Suprapubic skin (tissue), 4 donors: ENCODE data around the gene RPS26. TPM values are rescaled to one million over a fixed set of nuclear protein-coding genes. Genes with fewer than 3 reads are reported as not detected.
A peak's percentile ranks its signal among the peaks of the same experiment; 100 is the strongest.
"Not testable (repeated sequence)": the region's sequence is repeated elsewhere in the genome, so short reads cannot be mapped to it uniquely, and the experiment has no call there.

Experiments
- DNase-seq, 2 donors: peaks; one replicate each; pipeline ENCODE4 v3.0.0-alpha.2; 2019; ENCODE audit warnings: low spot score in 2 of 2
- H3K27ac ChIP-seq: fragments of 200-600 bp; sonication (generic); one replicate; pipeline ENCODE4 v1.5.1; 2019
- H3K27me3 ChIP-seq: fragments of 200-600 bp; sonication (generic); one replicate; pipeline ENCODE4 v1.5.1; 2019
- H3K36me3 ChIP-seq: fragments of 200-600 bp; sonication (generic); one replicate; pipeline ENCODE4 v1.5.1; 2019
- H3K4me1 ChIP-seq: fragments of 200-600 bp; sonication (generic); one replicate; pipeline ENCODE4 v1.5.1; 2019
- H3K4me3 ChIP-seq: fragments of 200-600 bp; sonication (generic); one replicate; pipeline ENCODE4 v1.5.1; 2019; ENCODE audit warnings: mild to moderate bottlenecking
- H3K9me3 ChIP-seq: fragments of 200-600 bp; sonication (generic); one replicate; pipeline ENCODE4 v1.5.1; 2019
- CTCF ChIP-seq, 2 donors: fragments of 200-600 bp in 1 of 2; fragments of 450-650 bp in 1 of 2; sonication (generic) in 1 of 2; IDR thresholded peaks; one replicate each; pipeline ENCODE4 v1.5.1; 2016 to 2019; ENCODE audit warnings: antibody characterized with exemption in 2 of 2, mild to moderate bottlenecking in 1 of 2, moderate library complexity in 1 of 2
- EP300 ChIP-seq: sonication (generic); formaldehyde crosslinking; IDR thresholded peaks from one replicate; pipeline ENCODE4 v1.6.1; 2017; ENCODE audit warnings: antibody characterized with exemption
- POLR2A ChIP-seq, 2 donors: fragments of 450-650 bp; IDR thresholded peaks; one replicate each; pipeline ENCODE4 v1.6.1; 2017; ENCODE audit warnings: antibody characterized with exemption in 2 of 2, mild to moderate bottlenecking in 2 of 2, moderate library complexity in 2 of 2
- POLR2AphosphoS5 ChIP-seq, 3 donors: sonication (generic); formaldehyde crosslinking; IDR thresholded peaks; one replicate each; pipeline ENCODE4 v1.6.1; 2017; ENCODE audit warnings: antibody characterized with exemption in 3 of 3
- WGBS: methylation state at CpG from one replicate; pipeline ENCODE4 v1.1.5; 2018; 5-methylcytosine and 5-hydroxymethylcytosine counted together
- total RNA-seq, 4 donors: library from RNA; depleted of rRNA; stranded (reverse); fragments of >200 nt; gene quantifications; one replicate each; pipeline ENCODE4 v1.1.0, GENCODE V29; 2016

The RPS26 gene
- total RNA-seq, 4 donors from 2014 or later, result 600 to 3,046 (median 910) TPM

GRCh38 chr12:56037161-56037560 is 4.6 kb upstream of the RPS26 start:
- Histone ChIP-seq H3K4me3 (no peak overlapping the region), H3K4me1 (peaks cover 8% of the 10 kb centered on the region), H3K36me3 (peaks cover 33% of the 10 kb centered on the region), H3K9me3 (no peaks in the 10 kb centered on the region), H3K27ac (no peak overlapping the region), H3K27me3 (no peaks in the 10 kb centered on the region)
- 75% methylated on average over 2 of the region's 2 CpGs for WGBS
- TF ChIP-seq CTCF (IDR thresholded peaks at IDR 0.05) (no peak), EP300 (no peak), POLR2AphosphoS5 (IDR thresholded peaks at IDR 0.05) (no peak), POLR2A (IDR thresholded peaks at IDR 0.05) (no peak)
- no peak for DNase-seq

GRCh38 chr12:56038022-56038655 is 3.6 kb upstream of the RPS26 start:
- DNase-seq, result no peak
- no peak overlapping the region for H3K4me3 ChIP-seq
- no peaks in the 10 kb centered on the region for H3K27me3 ChIP-seq
- no peak overlapping the region for H3K27ac ChIP-seq
- H3K4me1 ChIP-seq, result peaks cover 16% of the 10 kb centered on the region
- peaks cover 25% of the 10 kb centered on the region for H3K36me3 ChIP-seq
- no peaks in the 10 kb centered on the region for H3K9me3 ChIP-seq
- 61% methylated on average over 2 of the region's 2 CpGs for WGBS
- TF ChIP-seq CTCF (IDR thresholded peaks at IDR 0.05) (no peak), POLR2A (IDR thresholded peaks at IDR 0.05) (no peak)

- H3K27ac ChIP-seq, result no peak overlapping the region
- no peaks in the 10 kb centered on the region for H3K27me3 ChIP-seq
- WGBS, result 100% methylated on average over 1 of the region's 1 CpG
- H3K36me3 ChIP-seq, result peaks cover 30% of the 10 kb centered on the region
- no peak for DNase-seq
- H3K9me3 ChIP-seq, result no peaks in the 10 kb centered on the region
- H3K4me3 ChIP-seq, result no peak overlapping the region
- peaks cover 22% of the 10 kb centered on the region for H3K4me1 ChIP-seq
- TF ChIP-seq POLR2A (IDR thresholded peaks at IDR 0.05), result no peak
- TF ChIP-seq EP300, result no peak
- no peak for TF ChIP-seq CTCF (IDR thresholded peaks at IDR 0.05)
- TF ChIP-seq POLR2AphosphoS5 (IDR thresholded peaks at IDR 0.05), result no peak
Measured at GRCh38 chr12:56040151-56040550, 1.6 kb upstream of the RPS26 start.

- peak overlapping the region; percentile 91 for H3K4me3 ChIP-seq
- DNase-seq, result no peak
- H3K36me3 ChIP-seq, result peaks cover 36% of the 10 kb centered on the region
- 63% methylated on average over 14 of the region's 14 CpGs for WGBS
- H3K9me3 ChIP-seq, result no peaks in the 10 kb centered on the region
- peaks cover 22% of the 10 kb centered on the region for H3K4me1 ChIP-seq
- H3K27ac ChIP-seq, result peak overlapping the region; percentile 89
- TF ChIP-seq POLR2A (IDR thresholded peaks at IDR 0.05) (no peak), POLR2AphosphoS5 (IDR thresholded peaks at IDR 0.05) (no peak), EP300 (no peak), CTCF (IDR thresholded peaks at IDR 0.05) (no peak)
- H3K27me3 ChIP-seq, result no peaks in the 10 kb centered on the region
Measured at GRCh38 chr12:56040963-56041551, 661 bp upstream of the RPS26 start.

GRCh38 chr12:56042430-56042813 is 704 bp downstream of the RPS26 start:
- not testable (repeated sequence) for H3K9me3 ChIP-seq, DNase-seq, H3K27me3 ChIP-seq
- peak overlapping the region; percentile 89 for H3K27ac ChIP-seq
- H3K4me3 ChIP-seq, result peak overlapping the region; percentile 91
- H3K36me3 ChIP-seq, result peaks cover 32% of the 10 kb centered on the region
- H3K4me1 ChIP-seq, result peaks cover 29% of the 10 kb centered on the region
- WGBS, result 0% methylated on average over 14 of the region's 20 CpGs
